ENCODE measurements around the gene ZNF275.

GRCh38 chrX:153384390-153384789 is 50.4 kb downstream of the ZNF275 start:
- TF ChIP-seq CTCF (IDR thresholded peaks at IDR 0.05), result no peak
- no peak for TF ChIP-seq POLR2AphosphoS5 (IDR thresholded peaks at IDR 0.05)
